Measurements from ENCODE around the gene SPEN. TPM values are rescaled to one million over a fixed set of nuclear protein-coding genes. Genes with fewer than 3 reads are reported as not detected.
A peak's percentile ranks its signal among the peaks of the same experiment; 100 is the strongest.

SPEN gene
- total RNA-seq, 1 experiment from 2014 or later: 58.3 TPM

- intact Hi-C loops (cut with micrococcal nuclease; ENCODE audit: unreplicated experiment) (no loop called here), in situ Hi-C loops (cut with HindIII; ENCODE audit: low pct_unique_long_range_greater_than_20kb, low sequenced_read_pairs) (no loop called here)
- DNase-seq (ENCODE audit: low read depth, low spot score) (no peak), ATAC-seq (peak; percentile 59)
- Histone ChIP-seq H3K4me3 (ENCODE audit: low read depth in 2 of 2, low read length in 2 of 2) (no peak overlapping the region), H3K4me1 (ENCODE audit: control insufficient read depth, insufficient read depth, low read length) (peaks cover 55% of the 10 kb centered on the region), H3K27ac (ENCODE audit: low read length) (peak overlapping the region; percentile 69), H3K27me3 (ENCODE audit: control insufficient read depth, insufficient read depth, low read length) (no peaks in the 10 kb centered on the region), H3K36me3 (ENCODE audit: control insufficient read depth, insufficient read depth, low read length) (peaks cover 3% of the 10 kb centered on the region; the same call in 1 of the 2 replicates), H3K9me3 (ENCODE audit: control insufficient read depth, insufficient read depth, low read depth, low read length) (no peaks in the 10 kb centered on the region)
- TF ChIP-seq REST (IDR thresholded peaks at IDR 0.05; ENCODE audit: insufficient read depth in 1 of 2, low read depth in 2 of 2, low read length in 1 of 2) (no peak), POLR2AphosphoS5 (IDR thresholded peaks at IDR 0.05; ENCODE audit: low read depth, low read length) (no peak), TCF7L2 (IDR thresholded peaks at IDR 0.05; ENCODE audit: low read depth, low read length) (no peak), SIN3A (IDR thresholded peaks at IDR 0.05; ENCODE audit: borderline replicate concordance, insufficient read depth, low read depth, low read length) (no peak)
- TF ChIP-seq, protein P1, sequence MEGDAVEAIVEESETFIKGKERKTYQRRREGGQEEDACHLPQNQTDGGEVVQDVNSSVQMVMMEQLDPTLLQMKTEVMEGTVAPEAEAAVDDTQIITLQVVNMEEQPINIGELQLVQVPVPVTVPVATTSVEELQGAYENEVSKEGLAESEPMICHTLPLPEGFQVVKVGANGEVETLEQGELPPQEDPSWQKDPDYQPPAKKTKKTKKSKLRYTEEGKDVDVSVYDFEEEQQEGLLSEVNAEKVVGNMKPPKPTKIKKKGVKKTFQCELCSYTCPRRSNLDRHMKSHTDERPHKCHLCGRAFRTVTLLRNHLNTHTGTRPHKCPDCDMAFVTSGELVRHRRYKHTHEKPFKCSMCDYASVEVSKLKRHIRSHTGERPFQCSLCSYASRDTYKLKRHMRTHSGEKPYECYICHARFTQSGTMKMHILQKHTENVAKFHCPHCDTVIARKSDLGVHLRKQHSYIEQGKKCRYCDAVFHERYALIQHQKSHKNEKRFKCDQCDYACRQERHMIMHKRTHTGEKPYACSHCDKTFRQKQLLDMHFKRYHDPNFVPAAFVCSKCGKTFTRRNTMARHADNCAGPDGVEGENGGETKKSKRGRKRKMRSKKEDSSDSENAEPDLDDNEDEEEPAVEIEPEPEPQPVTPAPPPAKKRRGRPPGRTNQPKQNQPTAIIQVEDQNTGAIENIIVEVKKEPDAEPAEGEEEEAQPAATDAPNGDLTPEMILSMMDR (IDR thresholded peaks at IDR 0.05): no peak
- ChIA-PET POLR2A (no interaction called here), CTCF (no interaction called here)
- no TSS peak for BruUV-seq (replicated peaks)
Observed at GRCh38 chr1:15949453-15950245, 102.1 kb downstream of the SPEN start.

- BruUV-seq (replicated peaks): no TSS peak
- H3K4me3 ChIP-seq (ENCODE audit: low read depth in 2 of 2, low read length in 2 of 2): no peak overlapping the region
- H3K27ac ChIP-seq (ENCODE audit: low read length): peak overlapping the region; percentile 69
- H3K9me3 ChIP-seq (ENCODE audit: control insufficient read depth, insufficient read depth, low read depth, low read length): no peaks in the 10 kb centered on the region
- peaks cover 55% of the 10 kb centered on the region for H3K4me1 ChIP-seq (ENCODE audit: control insufficient read depth, insufficient read depth, low read length)
- H3K36me3 ChIP-seq (ENCODE audit: control insufficient read depth, insufficient read depth, low read length): no peaks in the 10 kb centered on the region; the same call in 1 of the 2 replicates
- ChIA-PET CTCF (no interaction called here), POLR2A (no interaction called here)
- ATAC-seq (no peak), DNase-seq (ENCODE audit: low read depth, low spot score) (no peak)
- in situ Hi-C loops (cut with HindIII; ENCODE audit: low pct_unique_long_range_greater_than_20kb, low sequenced_read_pairs) (no loop called here), intact Hi-C loops (cut with micrococcal nuclease; ENCODE audit: unreplicated experiment) (no loop called here)
- TF ChIP-seq TCF7L2 (IDR thresholded peaks at IDR 0.05; ENCODE audit: low read depth, low read length): no peak
- no peak for TF ChIP-seq SIN3A (IDR thresholded peaks at IDR 0.05; ENCODE audit: borderline replicate concordance, insufficient read depth, low read depth, low read length)
- TF ChIP-seq, protein P1 (IDR thresholded peaks at IDR 0.05): no peak
- no peak for TF ChIP-seq REST (IDR thresholded peaks at IDR 0.05; ENCODE audit: insufficient read depth in 1 of 2, low read depth in 2 of 2, low read length in 1 of 2)
- no peak for TF ChIP-seq POLR2AphosphoS5 (IDR thresholded peaks at IDR 0.05; ENCODE audit: low read depth, low read length)
- H3K27me3 ChIP-seq (ENCODE audit: control insufficient read depth, insufficient read depth, low read length): no peaks in the 10 kb centered on the region
Observed at GRCh38 chr1:15950302-15950701, 102.8 kb downstream of the SPEN start.

All from Panc1 (cell line).